Peyer's patch (tissue), 4 donors: Measurements from ENCODE around the gene RANBP3. TPM values are rescaled to one million over a fixed set of nuclear protein-coding genes. Genes with fewer than 3 reads are reported as not detected.
"Not testable (repeated sequence)": the region's sequence is repeated elsewhere in the genome, so short reads cannot be mapped to it uniquely, and the experiment has no call there.

Experiments used
- DNase-seq, 3 donors: peaks; one replicate each; pipeline ENCODE4 v3.0.0-alpha.2; 2017 to 2019
- H3K27ac ChIP-seq, 4 donors: fragments of 200-600 bp; sonication (generic); one replicate each; pipeline ENCODE4 v1.5.1; 2016 to 2019
- H3K27me3 ChIP-seq, 2 donors: fragments of 200-600 bp; sonication (generic); one replicate each; pipeline ENCODE4 v1.5.1; 2019
- H3K36me3 ChIP-seq, 3 donors: fragments of 200-600 bp; sonication (generic); one replicate each; pipeline ENCODE4 v1.5.1; 2016 to 2019
- H3K4me1 ChIP-seq, 4 donors: fragments of 200-600 bp; sonication (generic); one replicate each; pipeline ENCODE4 v1.5.1; 2016 to 2019
- H3K4me3 ChIP-seq, 4 donors: fragments of 200-600 bp; sonication (generic); 1 replicate in 3 of 4; 2 replicates in 1 of 4; pipeline ENCODE4 v1.5.1; 2016 to 2019; ENCODE audit warnings: mild to moderate bottlenecking in 1 of 4
- H3K9me3 ChIP-seq, 4 donors: fragments of 200-600 bp; sonication (generic); one replicate each; pipeline ENCODE4 v1.5.1; 2016 to 2019; ENCODE audit warnings: mild to moderate bottlenecking in 1 of 4
- POLR2A ChIP-seq, 2 donors: fragments of 450-650 bp; IDR thresholded peaks; one replicate each; pipeline ENCODE4 v1.5.1; 2017; ENCODE audit warnings: antibody characterized with exemption in 2 of 2, mild to moderate bottlenecking in 2 of 2, moderate library complexity in 2 of 2
- total RNA-seq, 4 donors: library from RNA; depleted of rRNA; stranded (reverse); fragments of >200 nt; gene quantifications; one replicate each; pipeline ENCODE4 v1.1.0, GENCODE V29; 2016
- TF ChIP-seq, protein P1 (sequence below), 6 experiments: fragments of 450-650 bp in 4 of 6; fragments of 200-600 bp in 2 of 6; sonication (generic) in 1 of 6; IDR thresholded peaks; one replicate each; pipeline ENCODE4 v1.5.1; 2017 to 2019; ENCODE audit warnings: antibody characterized with exemption in 6 of 6, mild to moderate bottlenecking in 3 of 6, moderate library complexity in 1 of 6

Gene RANBP3
- total RNA-seq, 4 donors from 2014 or later: 59.7 to 104 (median 91.1) TPM

DNA sequence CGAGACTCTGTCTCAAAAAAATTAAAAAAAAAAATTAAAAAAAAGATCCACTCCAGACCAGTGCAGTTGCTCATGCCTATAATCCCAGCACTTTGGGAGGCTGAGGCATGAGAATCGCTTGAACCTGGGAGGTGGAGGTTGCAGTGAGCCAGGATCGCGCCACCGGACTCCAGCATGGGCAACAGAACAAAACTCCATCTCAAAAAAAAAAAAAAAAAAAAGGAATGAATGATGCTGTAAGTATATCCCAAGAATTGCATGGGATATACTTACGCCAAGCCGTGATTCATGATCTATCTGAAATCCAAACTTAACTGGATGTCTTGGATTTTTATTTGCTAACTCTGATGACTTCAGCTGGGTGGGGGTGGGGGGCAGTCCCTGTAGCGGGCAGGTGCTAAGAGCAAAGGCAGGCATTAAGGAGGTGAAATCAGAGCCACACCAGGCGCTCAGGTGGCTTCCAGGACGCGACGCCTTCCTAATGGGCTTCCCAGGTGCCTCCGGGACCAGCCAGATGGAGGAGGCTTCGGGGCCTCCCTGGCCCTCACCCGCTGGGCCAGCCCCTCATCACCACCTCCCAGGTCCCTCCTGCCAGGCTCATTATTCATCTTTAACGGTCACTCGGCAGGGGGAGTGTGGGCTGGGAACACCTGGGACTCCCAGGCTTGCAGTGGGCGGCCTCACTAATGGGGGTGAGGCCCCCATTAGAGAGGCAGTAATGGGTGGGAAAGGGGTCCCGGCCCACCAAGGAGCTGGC, 96.2 kb downstream of the RANBP3 start:
- H3K4me1 ChIP-seq: peaks cover 0 to 13% (median 0%) of the 10 kb centered on the region in 4 donors
- no peaks in the 10 kb centered on the region for H3K9me3 ChIP-seq
- DNase-seq: no peak
- no peaks in the 10 kb centered on the region for H3K27me3 ChIP-seq
- H3K27ac ChIP-seq: no peak overlapping the region
- no peak overlapping the region for H3K4me3 ChIP-seq
- no peak for TF ChIP-seq POLR2A (IDR thresholded peaks at IDR 0.05)
- TF ChIP-seq, protein P1, sequence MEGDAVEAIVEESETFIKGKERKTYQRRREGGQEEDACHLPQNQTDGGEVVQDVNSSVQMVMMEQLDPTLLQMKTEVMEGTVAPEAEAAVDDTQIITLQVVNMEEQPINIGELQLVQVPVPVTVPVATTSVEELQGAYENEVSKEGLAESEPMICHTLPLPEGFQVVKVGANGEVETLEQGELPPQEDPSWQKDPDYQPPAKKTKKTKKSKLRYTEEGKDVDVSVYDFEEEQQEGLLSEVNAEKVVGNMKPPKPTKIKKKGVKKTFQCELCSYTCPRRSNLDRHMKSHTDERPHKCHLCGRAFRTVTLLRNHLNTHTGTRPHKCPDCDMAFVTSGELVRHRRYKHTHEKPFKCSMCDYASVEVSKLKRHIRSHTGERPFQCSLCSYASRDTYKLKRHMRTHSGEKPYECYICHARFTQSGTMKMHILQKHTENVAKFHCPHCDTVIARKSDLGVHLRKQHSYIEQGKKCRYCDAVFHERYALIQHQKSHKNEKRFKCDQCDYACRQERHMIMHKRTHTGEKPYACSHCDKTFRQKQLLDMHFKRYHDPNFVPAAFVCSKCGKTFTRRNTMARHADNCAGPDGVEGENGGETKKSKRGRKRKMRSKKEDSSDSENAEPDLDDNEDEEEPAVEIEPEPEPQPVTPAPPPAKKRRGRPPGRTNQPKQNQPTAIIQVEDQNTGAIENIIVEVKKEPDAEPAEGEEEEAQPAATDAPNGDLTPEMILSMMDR (IDR thresholded peaks at IDR 0.05): no peak
- H3K36me3 ChIP-seq: no peaks in the 10 kb centered on the region

DNA sequence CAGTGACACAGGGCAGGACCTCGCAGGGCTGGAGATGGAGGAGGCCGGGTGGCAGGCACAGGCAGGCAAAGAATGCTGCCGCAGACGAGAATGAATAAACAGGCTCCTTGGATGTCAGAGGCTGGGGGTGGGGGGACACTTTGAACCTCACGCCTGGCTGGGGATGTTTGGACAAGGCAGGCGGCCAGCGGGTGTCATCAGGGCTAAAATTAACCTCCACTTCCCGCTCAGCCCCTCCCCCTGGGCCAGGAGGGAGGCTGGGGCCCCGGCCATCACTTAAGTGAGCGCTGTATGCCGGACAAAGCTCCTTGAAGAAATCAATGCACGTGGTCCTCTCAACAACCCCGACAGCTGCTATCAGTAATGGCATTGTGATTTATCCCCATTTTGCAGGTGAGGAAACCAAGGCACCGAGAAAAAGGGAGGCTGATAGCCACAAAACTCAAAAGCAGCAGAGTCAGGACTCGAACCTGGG, 97.3 kb downstream of the RANBP3 start:
- peaks cover 0 to 13% (median 0%) of the 10 kb centered on the region in 4 donors for H3K4me1 ChIP-seq
- no peak overlapping the region for H3K4me3 ChIP-seq
- no peaks in the 10 kb centered on the region for H3K9me3 ChIP-seq
- no peak for TF ChIP-seq POLR2A (IDR thresholded peaks at IDR 0.05)
- TF ChIP-seq, protein P1 (IDR thresholded peaks at IDR 0.05): no peak
- no peaks in the 10 kb centered on the region for H3K36me3 ChIP-seq
- no peaks in the 10 kb centered on the region for H3K27me3 ChIP-seq
- peak overlapping the region in 3 of 4 donors; percentile 19 to 58 (median 42) for H3K27ac ChIP-seq
- DNase-seq: peak in 1 of 3 donors; percentile 64

DNA sequence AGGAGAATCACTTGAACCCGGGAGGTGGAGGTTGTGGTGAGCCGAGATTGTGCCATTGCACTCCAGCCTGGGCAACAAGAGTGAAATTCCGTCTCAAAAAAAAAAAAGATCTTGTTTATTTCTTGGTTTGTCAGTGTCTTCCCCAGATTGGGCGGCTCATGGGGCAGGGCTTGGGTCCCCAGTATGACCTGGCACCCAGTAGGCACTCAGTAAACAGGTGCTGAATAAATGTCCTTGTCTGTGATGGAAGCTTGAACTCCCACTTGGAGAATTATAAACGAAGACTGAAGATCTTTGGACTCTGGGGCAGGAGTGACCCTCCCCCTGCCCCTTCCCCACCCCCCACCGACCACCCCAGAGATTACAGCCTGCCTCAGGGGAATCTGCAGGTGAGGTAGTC, 97.7 kb downstream of the RANBP3 start:
- H3K4me1 ChIP-seq: peaks cover 0 to 13% (median 0%) of the 10 kb centered on the region in 4 donors
- no peak for DNase-seq
- no peak overlapping the region for H3K4me3 ChIP-seq
- no peaks in the 10 kb centered on the region for H3K9me3 ChIP-seq
- H3K36me3 ChIP-seq: no peaks in the 10 kb centered on the region
- TF ChIP-seq, protein P1 (IDR thresholded peaks at IDR 0.05): no peak
- no peak for TF ChIP-seq POLR2A (IDR thresholded peaks at IDR 0.05)
- no peaks in the 10 kb centered on the region for H3K27me3 ChIP-seq
- peak overlapping the region in 3 of 4 donors; percentile 19 to 58 (median 42) for H3K27ac ChIP-seq

DNA sequence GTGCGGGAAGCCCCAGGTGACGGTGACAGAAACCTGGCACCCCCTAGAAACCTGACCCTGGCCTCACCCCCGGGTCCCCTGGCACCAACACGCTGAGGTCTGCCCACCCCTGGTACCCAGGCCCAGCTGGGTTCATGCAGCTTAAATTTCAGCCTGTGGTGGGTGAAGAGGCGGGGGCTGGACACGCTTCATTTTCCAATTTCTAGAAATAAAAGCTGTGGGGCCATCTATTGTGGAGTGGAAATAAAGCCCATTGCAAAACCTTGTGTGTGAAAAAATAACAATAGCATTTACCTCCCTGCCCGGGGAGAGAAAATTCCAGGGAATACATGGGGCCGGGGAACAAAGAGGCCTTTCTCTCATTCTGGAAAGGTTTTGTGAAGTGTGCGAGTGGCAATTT, 100.1 kb downstream of the RANBP3 start:
- no peak overlapping the region for H3K27ac ChIP-seq
- H3K4me3 ChIP-seq: no peak overlapping the region
- DNase-seq: no peak
- H3K4me1 ChIP-seq: peaks cover 0 to 13% (median 0%) of the 10 kb centered on the region in 4 donors
- TF ChIP-seq, protein P1 (IDR thresholded peaks at IDR 0.05): no peak
- TF ChIP-seq POLR2A (IDR thresholded peaks at IDR 0.05): no peak
- H3K9me3 ChIP-seq: no peaks in the 10 kb centered on the region
- H3K27me3 ChIP-seq: no peaks in the 10 kb centered on the region
- no peaks in the 10 kb centered on the region for H3K36me3 ChIP-seq

DNA sequence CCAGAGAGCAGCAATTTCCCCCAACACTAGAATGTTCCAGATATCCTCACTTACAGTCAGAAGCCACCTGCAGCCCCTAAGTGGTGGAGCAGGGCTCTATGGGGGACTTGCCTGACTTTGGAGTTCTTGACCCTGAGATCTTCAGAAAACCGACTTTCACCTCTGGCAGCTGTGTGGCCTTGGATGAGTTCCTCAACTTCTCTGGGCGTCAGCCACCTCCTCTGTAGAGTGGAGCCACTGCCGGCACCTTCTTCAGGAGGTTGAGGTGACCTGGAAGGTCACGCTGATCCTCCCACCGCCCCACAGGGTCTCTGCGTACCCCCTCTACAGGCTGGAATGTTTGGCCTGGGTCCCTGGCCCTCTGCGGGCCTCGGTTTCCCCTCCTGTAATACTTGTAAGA, 100.5 kb downstream of the RANBP3 start:
- Histone ChIP-seq H3K4me1 (peaks cover 0 to 13% (median 0%) of the 10 kb centered on the region in 4 donors), H3K27me3 (no peaks in the 10 kb centered on the region), H3K9me3 (no peaks in the 10 kb centered on the region), H3K36me3 (no peaks in the 10 kb centered on the region), H3K4me3 (no peak overlapping the region), H3K27ac (no peak overlapping the region)
- no peak for DNase-seq
- TF ChIP-seq, protein P1 (IDR thresholded peaks at IDR 0.05): no peak
- TF ChIP-seq POLR2A (IDR thresholded peaks at IDR 0.05): no peak

DNA sequence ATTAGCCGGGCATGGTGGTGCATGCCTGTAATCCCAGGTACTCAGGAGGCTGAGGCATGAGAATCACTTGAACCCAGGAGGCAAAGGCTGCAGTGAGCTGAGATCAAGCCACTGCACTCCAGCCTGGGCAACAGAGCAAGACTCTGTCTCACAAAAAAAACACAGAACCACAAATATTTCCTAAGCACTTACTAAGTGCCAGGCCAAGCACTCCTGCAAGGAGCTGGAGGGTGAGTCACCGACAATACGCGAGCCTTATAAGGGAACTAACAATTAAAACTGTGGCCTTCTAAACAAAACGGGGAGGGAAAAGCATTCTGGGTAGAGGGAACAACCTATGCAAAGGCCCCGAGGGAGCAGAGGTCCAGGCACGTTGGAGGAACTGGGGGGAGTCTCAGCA, 103.4 kb downstream of the RANBP3 start:
- not testable (repeated sequence) for H3K4me3 ChIP-seq, H3K36me3 ChIP-seq, H3K4me1 ChIP-seq, DNase-seq, H3K27ac ChIP-seq, H3K9me3 ChIP-seq, H3K27me3 ChIP-seq
